Neural cell (in vitro differentiated cells): ENCODE measurements around the gene HOXA5. TPM values are rescaled to one million over a fixed set of nuclear protein-coding genes. Genes with fewer than 3 reads are reported as not detected.

ENCODE experiments used
- H2AFZ ChIP-seq: fragments of 200-600, 300-800 bp; sonication (generic), shearing (Covaris generic); 2 replicates; pipeline ENCODE4 v1.6.0; 2014; ENCODE audit warnings: low read depth, mild to moderate bottlenecking, antibody characterized with exemption, low read length, moderate library complexity
- H3F3A ChIP-seq: fragments of 200-600 bp; shearing (Covaris generic); 2 replicates; pipeline ENCODE4 v1.6.1; 2016; ENCODE audit warnings: mild to moderate bottlenecking, moderate library complexity, mixed read lengths, antibody characterized with exemption, low read length; ENCODE audit not compliant: insufficient read depth, poor library complexity, severe bottlenecking
- H3K27ac ChIP-seq: fragments of 200-600, 300-800 bp; sonication (generic), shearing (Covaris generic); 2 replicates; pipeline ENCODE4 v1.5.1; 2014; ENCODE audit warnings: mild to moderate bottlenecking, low read length, moderate library complexity
- H3K27me3 ChIP-seq: fragments of 300-800, 200-600 bp; sonication (generic), shearing (Covaris generic); 2 replicates; pipeline ENCODE4 v1.6.0; 2014; ENCODE audit warnings: mild to moderate bottlenecking, low read depth, low read length, moderate library complexity; ENCODE audit not compliant: insufficient read depth
- H3K36me3 ChIP-seq: fragments of 300-800, 200-600 bp; sonication (generic), shearing (Covaris generic); 2 replicates; pipeline ENCODE4 v1.5.1; 2014; ENCODE audit warnings: mild to moderate bottlenecking, antibody characterized with exemption, low read length, moderate library complexity; ENCODE audit not compliant: insufficient read depth
- H3K4me2 ChIP-seq: fragments of 300-800, 200-600 bp; sonication (generic), shearing (Covaris generic); 2 replicates; pipeline ENCODE4 v1.6.0; 2014; ENCODE audit warnings: mild to moderate bottlenecking, low read length
- H3K4me3 ChIP-seq: fragments of 300-800, 200-600 bp; sonication (generic), shearing (Covaris generic); 2 replicates; pipeline ENCODE4 v1.5.1; 2014; ENCODE audit warnings: mild to moderate bottlenecking, low read length, moderate library complexity
- H3K79me2 ChIP-seq: fragments of 200-600 bp; shearing (Covaris generic); replicated peaks from 2 replicates; pipeline ENCODE4 v1.6.0; 2014; ENCODE audit warnings: mild to moderate bottlenecking, low read length, moderate library complexity; ENCODE audit not compliant: insufficient read depth
- H3K9ac ChIP-seq: fragments of 300-800, 200-600 bp; sonication (generic), shearing (Covaris generic); 2 replicates; pipeline ENCODE4 v1.6.1; 2016; ENCODE audit warnings: mild to moderate bottlenecking, low read length, mixed read lengths
- H3K9me2 ChIP-seq: fragments of 200-600 bp; shearing (Covaris generic); 2 replicates; pipeline ENCODE4 v1.6.1; 2016; ENCODE audit warnings: mild to moderate bottlenecking, low read length, mixed read lengths; ENCODE audit not compliant: insufficient read depth
- H3K9me3 ChIP-seq: fragments of 200-600, 300-800 bp; sonication (generic), shearing (Covaris generic); 2 replicates; pipeline ENCODE4 v1.6.1; 2016; ENCODE audit warnings: mild to moderate bottlenecking, mixed run types, low read length, moderate library complexity, mixed read lengths
- H4K20me1 ChIP-seq: fragments of 200-600 bp; shearing (Covaris generic); 2 replicates; pipeline ENCODE4 v1.6.1; 2016; ENCODE audit warnings: mild to moderate bottlenecking, mixed run types; ENCODE audit not compliant: insufficient read depth
- EP300 ChIP-seq: fragments of 450-650 bp; conservative IDR thresholded peaks from 2 replicates; pipeline ENCODE4 v1.6.1; 2014; ENCODE audit warnings: antibody characterized with exemption, mild to moderate bottlenecking, moderate library complexity; ENCODE audit not compliant: poor library complexity, severe bottlenecking
- EZH2 ChIP-seq: fragments of 200-600, 300-800 bp; shearing (Covaris generic), sonication (generic); IDR thresholded peaks from 2 replicates; pipeline ENCODE4 v1.6.1; 2014; ENCODE audit warnings: antibody characterized with exemption, low read length, borderline replicate concordance, mild to moderate bottlenecking; ENCODE audit not compliant: insufficient read depth, poor library complexity, severe bottlenecking
- POLR2AphosphoS5 ChIP-seq: IDR thresholded peaks from 2 replicates; pipeline ENCODE4 v1.6.1; 2012
- RAD21 ChIP-seq: fragments of 450-650 bp; conservative IDR thresholded peaks from 2 replicates; pipeline ENCODE4 v1.6.1; 2014; ENCODE audit warnings: antibody characterized with exemption, mild to moderate bottlenecking, moderate library complexity
- TAF1 ChIP-seq: IDR thresholded peaks from 2 replicates; pipeline ENCODE4 v1.6.1; 2012; ENCODE audit warnings: low read depth
- polyA plus RNA-seq: library from polyadenylated mRNA; depleted of rRNA; stranded (reverse); fragments of >200 nt; gene quantifications from 2 replicates; pipeline ENCODE4 v1.2.3, GENCODE V29; 2014
- TF ChIP-seq, protein P1 (sequence below): fragments of 450-650 bp; IDR thresholded peaks from 2 replicates; pipeline ENCODE4 v1.5.1; 2014; ENCODE audit warnings: antibody characterized with exemption, mild to moderate bottlenecking, moderate library complexity; ENCODE audit not compliant: poor library complexity, severe bottlenecking
- TF ChIP-seq, protein P2 (sequence below): IDR thresholded peaks from 2 replicates; pipeline ENCODE4 v1.6.1; 2012; ENCODE audit warnings: borderline replicate concordance

HOXA5 gene
- polyA plus RNA-seq, 1 donor from 2014 or later: not detected

DNA sequence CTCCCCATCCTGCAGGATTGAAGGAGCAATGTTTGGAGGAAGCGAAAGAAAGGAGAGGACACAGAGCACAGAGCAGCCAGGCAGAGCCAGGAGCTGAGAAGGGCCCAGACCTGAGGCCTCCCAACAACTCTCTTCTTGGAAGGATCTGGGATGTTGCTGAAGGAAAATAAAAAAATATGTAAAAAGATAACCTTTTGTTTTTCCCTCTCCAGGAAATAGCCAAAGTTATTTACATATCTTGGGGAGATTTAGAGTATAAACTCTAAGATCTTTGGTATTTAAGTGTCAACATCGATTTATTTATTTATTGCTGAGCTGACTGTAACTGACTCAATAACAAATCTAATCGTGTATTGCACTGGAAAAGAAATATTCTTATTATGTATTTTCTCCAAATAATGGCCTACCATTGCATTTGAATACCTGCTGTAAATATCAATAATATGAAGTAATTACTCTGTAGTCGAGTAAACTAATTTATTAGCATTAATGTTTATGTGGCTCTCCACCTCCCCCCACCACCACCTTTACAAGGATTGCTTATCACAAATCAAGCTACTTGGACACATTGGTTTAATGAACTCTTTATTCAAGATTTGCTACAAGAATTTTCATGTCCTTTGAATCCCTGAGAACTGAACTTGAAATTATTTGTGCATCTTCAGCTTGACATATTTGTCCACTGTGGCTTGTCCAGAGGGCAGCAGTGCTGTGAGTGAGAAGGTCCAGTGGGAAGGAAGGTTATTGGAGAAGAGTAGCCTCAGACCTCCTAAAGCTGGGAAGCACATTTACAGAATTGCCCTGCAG, 43.4 kb upstream of the HOXA5 start:
- H3K4me3 ChIP-seq: no peak overlapping the region
- H4K20me1 ChIP-seq: no peaks in the 10 kb centered on the region
- H3K79me2 ChIP-seq: no peaks in the 10 kb centered on the region

DNA sequence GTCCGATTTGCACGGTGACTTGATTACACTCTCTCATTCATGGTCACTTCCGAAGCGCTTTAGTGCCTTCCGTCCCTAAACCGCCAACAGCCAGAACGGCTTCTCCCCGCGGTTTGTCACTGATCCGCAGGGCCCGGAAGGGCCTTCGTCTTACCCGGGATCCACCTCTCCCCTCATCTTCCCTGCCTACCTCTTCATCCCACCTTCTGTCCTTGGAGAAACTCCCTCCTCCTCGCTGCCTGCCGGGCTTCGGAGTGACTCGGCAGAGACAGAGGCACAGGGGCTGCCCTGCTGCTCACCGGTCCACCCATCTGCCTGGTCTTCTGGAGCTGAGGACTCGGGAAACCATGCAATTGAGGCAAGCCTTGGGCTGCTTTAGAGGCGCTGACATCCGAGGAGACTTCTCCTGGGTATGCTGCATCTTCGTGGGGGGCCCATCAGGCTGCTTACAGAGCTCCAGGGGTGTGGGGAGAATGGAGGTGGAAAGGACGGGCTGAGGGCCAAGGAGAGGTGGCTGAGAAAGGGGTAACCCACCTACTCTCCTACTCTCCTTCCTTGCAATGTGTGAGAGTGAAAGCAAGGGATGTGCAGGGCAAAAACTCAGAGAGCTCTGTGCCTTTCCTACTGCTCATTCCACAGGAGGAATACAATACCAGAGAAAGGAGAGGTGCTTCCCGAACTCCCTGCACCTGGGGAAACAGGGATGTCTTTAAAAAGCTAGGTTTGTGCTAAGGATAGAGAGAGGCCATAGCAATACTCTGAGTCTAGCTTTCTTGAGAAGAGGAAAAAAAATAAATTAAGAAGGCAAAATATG, 42.6 kb upstream of the HOXA5 start:
- TF ChIP-seq POLR2AphosphoS5 (no peak), EZH2 (no peak), RAD21 (no peak), EP300 (no peak), TAF1 (no peak)
- TF ChIP-seq, protein P1, sequence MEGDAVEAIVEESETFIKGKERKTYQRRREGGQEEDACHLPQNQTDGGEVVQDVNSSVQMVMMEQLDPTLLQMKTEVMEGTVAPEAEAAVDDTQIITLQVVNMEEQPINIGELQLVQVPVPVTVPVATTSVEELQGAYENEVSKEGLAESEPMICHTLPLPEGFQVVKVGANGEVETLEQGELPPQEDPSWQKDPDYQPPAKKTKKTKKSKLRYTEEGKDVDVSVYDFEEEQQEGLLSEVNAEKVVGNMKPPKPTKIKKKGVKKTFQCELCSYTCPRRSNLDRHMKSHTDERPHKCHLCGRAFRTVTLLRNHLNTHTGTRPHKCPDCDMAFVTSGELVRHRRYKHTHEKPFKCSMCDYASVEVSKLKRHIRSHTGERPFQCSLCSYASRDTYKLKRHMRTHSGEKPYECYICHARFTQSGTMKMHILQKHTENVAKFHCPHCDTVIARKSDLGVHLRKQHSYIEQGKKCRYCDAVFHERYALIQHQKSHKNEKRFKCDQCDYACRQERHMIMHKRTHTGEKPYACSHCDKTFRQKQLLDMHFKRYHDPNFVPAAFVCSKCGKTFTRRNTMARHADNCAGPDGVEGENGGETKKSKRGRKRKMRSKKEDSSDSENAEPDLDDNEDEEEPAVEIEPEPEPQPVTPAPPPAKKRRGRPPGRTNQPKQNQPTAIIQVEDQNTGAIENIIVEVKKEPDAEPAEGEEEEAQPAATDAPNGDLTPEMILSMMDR: no peak
- TF ChIP-seq, protein P2, sequence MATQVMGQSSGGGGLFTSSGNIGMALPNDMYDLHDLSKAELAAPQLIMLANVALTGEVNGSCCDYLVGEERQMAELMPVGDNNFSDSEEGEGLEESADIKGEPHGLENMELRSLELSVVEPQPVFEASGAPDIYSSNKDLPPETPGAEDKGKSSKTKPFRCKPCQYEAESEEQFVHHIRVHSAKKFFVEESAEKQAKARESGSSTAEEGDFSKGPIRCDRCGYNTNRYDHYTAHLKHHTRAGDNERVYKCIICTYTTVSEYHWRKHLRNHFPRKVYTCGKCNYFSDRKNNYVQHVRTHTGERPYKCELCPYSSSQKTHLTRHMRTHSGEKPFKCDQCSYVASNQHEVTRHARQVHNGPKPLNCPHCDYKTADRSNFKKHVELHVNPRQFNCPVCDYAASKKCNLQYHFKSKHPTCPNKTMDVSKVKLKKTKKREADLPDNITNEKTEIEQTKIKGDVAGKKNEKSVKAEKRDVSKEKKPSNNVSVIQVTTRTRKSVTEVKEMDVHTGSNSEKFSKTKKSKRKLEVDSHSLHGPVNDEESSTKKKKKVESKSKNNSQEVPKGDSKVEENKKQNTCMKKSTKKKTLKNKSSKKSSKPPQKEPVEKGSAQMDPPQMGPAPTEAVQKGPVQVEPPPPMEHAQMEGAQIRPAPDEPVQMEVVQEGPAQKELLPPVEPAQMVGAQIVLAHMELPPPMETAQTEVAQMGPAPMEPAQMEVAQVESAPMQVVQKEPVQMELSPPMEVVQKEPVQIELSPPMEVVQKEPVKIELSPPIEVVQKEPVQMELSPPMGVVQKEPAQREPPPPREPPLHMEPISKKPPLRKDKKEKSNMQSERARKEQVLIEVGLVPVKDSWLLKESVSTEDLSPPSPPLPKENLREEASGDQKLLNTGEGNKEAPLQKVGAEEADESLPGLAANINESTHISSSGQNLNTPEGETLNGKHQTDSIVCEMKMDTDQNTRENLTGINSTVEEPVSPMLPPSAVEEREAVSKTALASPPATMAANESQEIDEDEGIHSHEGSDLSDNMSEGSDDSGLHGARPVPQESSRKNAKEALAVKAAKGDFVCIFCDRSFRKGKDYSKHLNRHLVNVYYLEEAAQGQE: no peak
- H3K9ac ChIP-seq: no peak overlapping the region
- H3K27me3 ChIP-seq: peaks cover 100% of the 10 kb centered on the region
- no peak overlapping the region for H3K4me3 ChIP-seq
- H3F3A ChIP-seq: no peaks in the 10 kb centered on the region
- H4K20me1 ChIP-seq: no peaks in the 10 kb centered on the region
- H3K9me2 ChIP-seq: no peaks in the 10 kb centered on the region
- H3K79me2 ChIP-seq: no peaks in the 10 kb centered on the region
- no peak overlapping the region for H2AFZ ChIP-seq
- H3K9me3 ChIP-seq: peaks cover 6% of the 10 kb centered on the region
- H3K36me3 ChIP-seq: no peaks in the 10 kb centered on the region
- no peak overlapping the region for H3K4me2 ChIP-seq
- no peak overlapping the region for H3K27ac ChIP-seq

More for the DNA sequence above, 43.4 kb upstream of the HOXA5 start:
- H3K27me3 ChIP-seq: peaks cover 100% of the 10 kb centered on the region
- TF ChIP-seq RAD21: no peak
- no peak for TF ChIP-seq EZH2
- H3K9ac ChIP-seq: no peak overlapping the region
- H3K36me3 ChIP-seq: no peaks in the 10 kb centered on the region
- no peaks in the 10 kb centered on the region for H3F3A ChIP-seq
- H3K9me3 ChIP-seq: peaks cover 6% of the 10 kb centered on the region
- no peak overlapping the region for H3K27ac ChIP-seq
- no peaks in the 10 kb centered on the region for H3K9me2 ChIP-seq
- no peak overlapping the region for H3K4me2 ChIP-seq
- H2AFZ ChIP-seq: no peak overlapping the region
